Umbilical cord (tissue), 2 donors: ENCODE measurements around the gene RDH11. TPM values are rescaled to one million over a fixed set of nuclear protein-coding genes. Genes with fewer than 3 reads are reported as not detected.
A peak's percentile ranks its signal among the peaks of the same experiment; 100 is the strongest.
"Not testable (repeated sequence)": the region's sequence is repeated elsewhere in the genome, so short reads cannot be mapped to it uniquely, and the experiment has no call there.

ENCODE experiments used
- DNase-seq: peaks from one replicate; pipeline ENCODE4 v3.0.0-alpha.2; 2015; ENCODE audit warnings: low spot score
- total RNA-seq: library from RNA; depleted of rRNA; stranded (reverse); fragments of >200 nt; gene quantifications from one replicate; pipeline ENCODE4 v1.2.3, GENCODE V29; 2014; ENCODE audit warnings: low replicate concordance; ENCODE audit not compliant: insufficient read depth

RDH11 gene
- total RNA-seq, 1 donor from 2014 or later = 64.8 TPM

DNA sequence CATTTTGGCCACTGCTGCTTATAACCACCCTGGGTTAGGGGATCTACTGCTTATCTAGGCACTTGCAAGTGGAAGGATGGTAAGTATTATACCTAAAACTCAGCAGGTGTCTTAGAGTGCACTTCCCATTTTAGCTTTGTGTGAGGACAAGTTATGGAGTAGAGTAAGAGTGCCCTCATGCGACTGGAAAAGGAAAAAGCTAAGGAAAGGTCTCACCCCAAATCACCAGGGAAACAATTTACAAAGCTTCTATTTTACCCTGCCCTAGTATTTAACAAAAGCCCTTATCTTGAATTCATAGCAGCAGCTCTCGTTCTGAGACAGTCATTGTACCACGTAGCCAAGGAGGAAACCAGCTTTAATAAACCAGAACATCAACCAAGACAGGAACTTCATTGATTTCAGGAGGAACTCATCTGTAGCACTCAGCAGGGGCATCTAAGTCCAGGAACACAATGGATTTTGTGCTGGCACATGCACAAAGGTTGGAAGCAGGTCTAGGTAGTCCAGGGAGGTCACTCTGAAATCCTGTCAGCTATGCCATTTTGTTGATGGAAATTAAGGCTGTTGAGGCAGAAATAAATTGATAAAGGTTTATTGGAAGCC lies 9.0 kb upstream of the RDH11 start:
- peak; percentile 70 for DNase-seq

- no peak for DNase-seq
Measured at GRCh38 chr14:67703997-67704396, 8.4 kb upstream of the RDH11 start.

GRCh38 chr14:67701492-67701891 lies 5.9 kb upstream of the RDH11 start, which contains the start of gene RDH12:
RDH12 (plus strand) TSS chr14:67701886; CDS start chr14:67722643, 20,757 bp downstream.
- DNase-seq = not testable (repeated sequence)

DNA sequence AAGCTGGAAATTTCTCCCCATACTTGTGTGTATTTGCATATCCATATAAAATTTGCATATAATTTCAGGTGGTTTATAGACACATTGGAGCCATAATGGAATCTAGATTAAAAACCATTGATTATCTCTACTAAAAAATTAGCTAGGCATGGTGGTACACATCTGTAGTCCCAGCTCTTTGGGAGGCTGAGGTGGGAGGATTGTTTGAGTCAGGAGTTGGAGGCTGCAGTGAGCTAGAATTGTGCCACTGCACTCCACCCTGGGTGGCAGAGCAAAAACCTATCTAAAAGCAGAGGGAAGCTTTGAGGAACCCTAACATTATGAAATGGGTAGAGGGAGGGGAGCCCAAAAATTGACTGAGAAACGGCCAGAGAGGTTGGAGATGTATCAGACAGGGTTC lies 2.6 kb upstream of the RDH11 start:
- no peak for DNase-seq

GRCh38 chr14:67697006-67697405 lies 1.4 kb upstream of the RDH11 start:
- DNase-seq = peak; percentile 84

- peak; percentile 72 for DNase-seq
Measured at GRCh38 chr14:67694791-67695393, 672 bp downstream of the RDH11 start.

DNA sequence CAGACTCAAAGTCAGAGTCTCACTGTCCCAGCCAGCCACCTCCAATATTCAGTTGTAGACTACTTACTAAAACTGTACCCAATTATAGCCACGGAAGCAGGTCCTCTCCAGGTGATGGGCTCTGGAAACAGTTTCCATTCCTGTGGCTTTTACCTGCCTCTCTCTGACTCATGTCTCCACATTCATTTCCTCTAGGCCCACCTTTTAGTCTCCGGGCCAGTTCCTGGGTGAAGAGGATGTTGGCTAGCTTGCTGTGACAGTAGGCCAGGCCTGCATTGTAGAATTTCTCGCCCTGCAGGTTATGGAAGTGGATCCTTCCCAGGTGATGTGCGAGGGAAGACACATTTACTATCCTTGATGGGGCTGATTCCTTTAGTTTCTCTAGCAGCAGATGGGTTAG lies 5.6 kb downstream of the RDH11 start:
- DNase-seq = no peak

- no peak for DNase-seq
Measured at GRCh38 chr14:67683842-67684241, 11.7 kb downstream of the RDH11 start.

- DNase-seq = no peak
Measured at GRCh38 chr14:67680941-67681340, 14.6 kb downstream of the RDH11 start.

DNA sequence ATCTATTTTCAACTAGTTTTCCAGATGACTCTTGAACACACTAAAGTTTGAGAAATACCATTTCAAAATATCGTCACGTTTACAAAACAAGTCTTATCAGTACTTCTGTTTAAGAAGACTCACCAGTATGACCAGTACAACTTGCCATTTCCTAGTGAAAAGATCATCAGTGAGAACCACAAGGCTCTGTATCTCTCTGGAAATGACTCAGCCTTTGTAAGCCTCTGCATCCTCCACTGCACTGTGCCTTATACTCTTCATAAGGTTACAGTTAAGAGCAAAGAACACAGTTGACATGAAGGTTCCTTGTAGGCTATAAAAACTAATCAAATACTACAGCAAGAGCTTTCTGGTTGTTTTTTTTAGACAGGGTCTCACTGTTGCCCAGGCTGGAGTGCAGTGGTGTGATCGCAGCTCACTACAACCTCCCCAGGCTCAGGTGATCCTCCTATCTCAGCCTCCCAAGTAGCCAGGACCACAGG lies 15.4 kb downstream of the RDH11 start:
- no peak for DNase-seq

DNA sequence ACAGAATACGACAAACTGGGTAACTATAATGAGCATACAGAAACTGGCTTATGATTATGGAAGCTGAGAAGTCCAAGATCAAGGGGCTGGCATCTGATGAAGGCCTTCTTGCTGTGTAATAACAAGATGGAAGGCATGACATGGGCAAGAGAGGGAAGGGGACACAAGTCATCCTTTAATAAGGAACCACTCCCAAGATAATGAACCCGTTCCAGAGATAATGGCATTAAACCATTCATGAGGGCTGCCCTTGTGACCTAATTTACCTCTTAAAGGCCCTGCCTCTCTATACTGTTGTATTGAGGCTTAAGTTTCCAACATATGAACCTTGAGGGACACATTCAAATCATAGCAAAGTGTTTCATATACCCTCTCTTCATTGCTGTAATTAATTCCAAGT lies 16.6 kb downstream of the RDH11 start:
- DNase-seq = no peak

DNA sequence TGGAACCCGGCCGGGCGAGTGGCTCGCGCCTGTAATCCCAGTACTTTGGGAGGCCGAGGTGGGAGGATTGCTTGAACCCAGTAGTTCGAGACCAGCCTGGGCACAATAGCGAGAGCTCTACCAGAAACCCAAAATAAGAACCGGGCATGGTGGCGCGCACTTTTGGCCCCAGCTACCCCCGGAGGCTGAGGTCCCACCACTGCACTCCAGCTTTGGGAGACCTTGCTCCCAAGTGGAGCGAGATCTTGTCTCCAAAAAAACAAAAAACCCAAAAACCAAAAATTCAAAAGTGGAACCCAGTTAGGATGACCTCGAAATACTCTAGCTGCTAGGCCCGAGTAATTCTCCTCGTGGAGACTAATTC lies 20.4 kb downstream of the RDH11 start:
- no peak for DNase-seq

GRCh38 chr14:67674480-67675218 lies 20.9 kb downstream of the RDH11 start, which contains the start of gene VTI1B:
VTI1B (minus strand) TSS chr14:67674632; CDS start chr14:67674489, 143 bp downstream.
- peak; percentile 90 for DNase-seq

GRCh38 chr14:67674139-67674479 lies 21.5 kb downstream of the RDH11 start:
- peak; percentile 81 for DNase-seq

DNA sequence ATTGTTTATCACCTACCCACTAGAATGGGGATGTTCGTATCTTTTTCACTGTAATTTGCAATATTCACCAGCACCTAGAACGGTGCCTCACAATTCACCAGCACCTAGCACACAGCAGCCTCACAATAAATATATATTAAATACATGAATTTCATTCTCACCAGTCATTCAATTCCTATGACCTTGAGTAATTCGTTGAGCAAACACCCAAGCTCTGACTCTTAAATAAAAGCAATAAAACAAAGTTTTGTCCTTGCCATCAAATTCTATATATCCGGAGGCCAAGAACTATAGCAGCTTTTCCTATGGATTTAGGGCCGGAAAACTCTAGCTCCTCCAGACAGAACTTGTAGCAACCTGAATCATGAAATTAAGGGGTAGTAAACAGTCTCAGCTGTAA lies 22.1 kb downstream of the RDH11 start:
- DNase-seq = no peak

GRCh38 chr14:67668559-67668958 lies 27.0 kb downstream of the RDH11 start:
- DNase-seq = no peak

DNA sequence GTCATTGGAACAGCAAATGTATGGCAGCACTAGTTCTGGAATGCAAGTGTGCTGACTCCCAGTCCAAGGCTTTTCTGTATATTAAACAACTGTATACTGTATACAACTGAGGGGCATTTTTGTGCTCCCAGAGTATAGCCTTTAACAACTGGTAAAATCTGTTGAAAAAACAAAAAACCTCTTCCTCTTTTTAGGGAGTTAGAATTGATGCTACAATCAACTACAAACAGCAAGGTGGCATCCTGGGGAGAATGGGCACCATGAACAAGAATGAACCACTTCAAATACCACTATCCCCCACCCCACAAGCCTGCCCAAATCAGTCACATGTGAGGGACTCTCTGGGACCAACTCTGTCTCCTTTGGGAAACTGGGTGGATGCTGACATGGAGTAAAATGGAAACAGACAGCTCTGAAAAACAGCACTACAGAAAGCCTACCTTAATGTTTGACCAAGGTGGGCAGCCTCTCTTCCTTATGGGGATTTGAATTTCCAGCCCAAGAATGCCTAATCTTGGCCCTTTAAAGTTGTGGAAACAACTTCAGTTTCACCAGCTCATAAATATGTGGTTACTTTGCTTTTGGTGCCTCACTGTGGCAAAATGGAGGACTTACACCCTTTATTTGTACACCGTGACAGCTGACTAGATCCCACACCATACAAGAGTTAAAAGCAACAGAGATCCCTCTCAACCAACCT lies 28.7 kb downstream of the RDH11 start:
- peak; percentile 58 for DNase-seq

DNA sequence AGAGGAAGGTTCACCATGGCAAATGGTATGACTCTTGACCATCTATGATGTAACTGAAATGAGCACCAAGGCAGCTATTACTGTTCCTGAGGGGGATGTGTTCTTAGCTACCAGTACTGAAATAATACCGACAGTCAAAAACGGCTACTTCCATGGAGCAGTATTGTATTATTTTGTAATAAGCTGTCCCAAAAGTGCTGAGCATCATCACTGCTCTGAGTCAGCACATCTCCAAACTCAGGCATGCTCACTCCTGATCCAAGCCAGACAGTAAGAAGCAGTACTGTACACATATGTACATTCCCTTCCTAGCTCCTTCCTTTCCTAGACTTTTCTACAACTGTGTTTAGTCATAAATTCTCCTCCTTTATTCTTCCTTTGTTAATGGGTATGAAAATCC lies 29.7 kb downstream of the RDH11 start:
- DNase-seq = peak; percentile 64

- DNase-seq = no peak
Measured at GRCh38 chr14:67663633-67664032, 31.9 kb downstream of the RDH11 start.

GRCh38 chr14:67653651-67654280 lies 41.8 kb downstream of the RDH11 start:
- DNase-seq = no peak

- no peak for DNase-seq
Measured at GRCh38 chr14:67652189-67652588, 43.4 kb downstream of the RDH11 start.

DNA sequence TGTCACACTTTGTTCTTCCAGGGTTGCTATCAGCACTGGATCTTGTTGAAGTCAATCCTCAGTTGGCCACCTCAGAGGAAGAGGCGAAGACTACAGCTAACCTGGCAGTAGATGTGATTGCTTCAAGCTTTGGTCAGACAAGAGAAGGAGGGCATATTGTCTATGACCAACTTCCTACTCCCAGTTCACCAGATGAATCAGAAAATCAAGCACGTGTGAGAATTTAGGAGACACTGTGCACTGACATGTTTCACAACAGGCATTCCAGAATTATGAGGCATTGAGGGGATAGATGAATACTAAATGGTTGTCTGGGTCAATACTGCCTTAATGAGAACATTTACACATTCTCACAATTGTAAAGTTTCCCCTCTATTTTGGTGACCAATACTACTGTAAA lies 44.9 kb downstream of the RDH11 start:
- DNase-seq = no peak
